Measurements from ENCODE around the gene CHMP3. TPM values are rescaled to one million over a fixed set of nuclear protein-coding genes. Genes with fewer than 3 reads are reported as not detected.
A peak's percentile ranks its signal among the peaks of the same experiment; 100 is the strongest.

Gene CHMP3
- total RNA-seq, 4 donors from 2014 or later: 166 to 213 (median 185) TPM

GRCh38 chr2:86563650-86564061 is 413 bp upstream of the CHMP3 start:
- peaks cover 25 to 43% (median 41%) of the 10 kb centered on the region in 4 donors for H3K4me1 ChIP-seq
- no peaks in the 10 kb centered on the region for H3K9me3 ChIP-seq
- peak overlapping the region; percentile 70 to 89 (median 80) for H3K4me3 ChIP-seq
- peaks cover 0 to 4% (median 0%) of the 10 kb centered on the region in 4 donors for H3K36me3 ChIP-seq
- peak overlapping the region; percentile 96 to 99 (median 97) for H3K27ac ChIP-seq (replicated peaks in 1 of 4)
- intact Hi-C loops (cut with DNase I): loop anchor here (2.0 kb wide), 1 partner anchor 59 kb away; the partner anchor contains the start of gene RNF103
- no peaks in the 10 kb centered on the region for H3K27me3 ChIP-seq
- TF ChIP-seq POLR2AphosphoS5 (IDR thresholded peaks at IDR 0.05) (no peak), POLR2A (IDR thresholded peaks at IDR 0.05; ENCODE audit: low read depth) (no peak), CTCF (IDR thresholded peaks at IDR 0.05) (no peak), EP300 (IDR thresholded peaks at IDR 0.05) (no peak)
- WGBS: 74% methylated on average over 13 of the region's 13 CpGs
- no peak for DNase-seq (ENCODE audit: extremely low spot score)

- no peak for DNase-seq (ENCODE audit: extremely low spot score)
- Histone ChIP-seq H3K9me3 (no peaks in the 10 kb centered on the region), H3K4me3 (peak overlapping the region; percentile 70 to 89 (median 80)), H3K36me3 (peaks cover 0 to 4% (median 0%) of the 10 kb centered on the region in 4 donors), H3K27me3 (no peaks in the 10 kb centered on the region), H3K4me1 (peaks cover 27 to 54% (median 50%) of the 10 kb centered on the region in 4 donors), H3K27ac (replicated peaks in 1 of 4) (peak overlapping the region; percentile 96 to 99 (median 97))
- TF ChIP-seq POLR2A (IDR thresholded peaks at IDR 0.05; ENCODE audit: low read depth): no peak
- no peak for TF ChIP-seq CTCF (IDR thresholded peaks at IDR 0.05)
- no peak for TF ChIP-seq POLR2AphosphoS5 (IDR thresholded peaks at IDR 0.05)
- TF ChIP-seq EP300 (IDR thresholded peaks at IDR 0.05): no peak
- 0% methylated on average over 8 of the region's 16 CpGs for WGBS
- intact Hi-C loops (cut with DNase I): loop anchor here (2.0 kb wide), 1 partner anchor 60 kb away; the partner anchor contains the start of gene RNF103
Observed at GRCh38 chr2:86562485-86562921, 740 bp downstream of the CHMP3 start.

GRCh38 chr2:86557836-86558235 is 5.4 kb downstream of the CHMP3 start:
- Histone ChIP-seq H3K4me1 (peaks cover 22 to 76% (median 60%) of the 10 kb centered on the region in 4 donors), H3K4me3 (no peak overlapping the region), H3K27me3 (no peaks in the 10 kb centered on the region), H3K9me3 (no peaks in the 10 kb centered on the region), H3K36me3 (peaks cover 0 to 4% (median 0%) of the 10 kb centered on the region in 4 donors), H3K27ac (replicated peaks in 1 of 4) (peak overlapping the region in 1 of 4 donors; percentile 3)
- intact Hi-C loops (cut with DNase I): no loop called here
- TF ChIP-seq POLR2AphosphoS5 (IDR thresholded peaks at IDR 0.05) (no peak), CTCF (IDR thresholded peaks at IDR 0.05) (no peak), EP300 (IDR thresholded peaks at IDR 0.05) (no peak), POLR2A (IDR thresholded peaks at IDR 0.05; ENCODE audit: low read depth) (no peak)
- DNase-seq (ENCODE audit: extremely low spot score): no peak
- WGBS: 90% methylated on average over 2 of the region's 2 CpGs

- H3K27ac ChIP-seq (replicated peaks in 1 of 4): peak overlapping the region; percentile 58 to 79 (median 72)
- H3K9me3 ChIP-seq: no peaks in the 10 kb centered on the region
- WGBS: 56% methylated on average over 16 of the region's 16 CpGs
- TF ChIP-seq POLR2AphosphoS5 (IDR thresholded peaks at IDR 0.05): no peak
- TF ChIP-seq EP300 (IDR thresholded peaks at IDR 0.05): no peak
- no peak for TF ChIP-seq POLR2A (IDR thresholded peaks at IDR 0.05; ENCODE audit: low read depth)
- no peak for TF ChIP-seq CTCF (IDR thresholded peaks at IDR 0.05)
- peaks cover 19 to 80% (median 64%) of the 10 kb centered on the region in 4 donors for H3K4me1 ChIP-seq
- H3K4me3 ChIP-seq: peak overlapping the region; percentile 21 to 31 (median 28)
- DNase-seq (ENCODE audit: extremely low spot score): no peak
- peaks cover 0 to 4% (median 0%) of the 10 kb centered on the region in 4 donors for H3K36me3 ChIP-seq
- H3K27me3 ChIP-seq: no peaks in the 10 kb centered on the region
- intact Hi-C loops (cut with DNase I): no loop called here
Observed at GRCh38 chr2:86556508-86556907, 6.7 kb downstream of the CHMP3 start.

All from esophagus muscularis mucosa (tissue), 4 donors.